MM.1S (cell line): ENCODE results near the gene THEM4.
"Not testable (repeated sequence)": the region's sequence is repeated elsewhere in the genome, so short reads cannot be mapped to it uniquely, and the experiment has no call there.

Experiments
- DNase-seq: peaks from one replicate; pipeline ENCODE4 v3.0.0-alpha.2; 2015
- H2AFZ ChIP-seq: fragments of 300-600 bp; sonication (generic); 2 replicates; pipeline ENCODE4 v1.6.0; 2016; ENCODE audit warnings: antibody characterized with exemption, low read length
- H3F3A ChIP-seq: fragments of 300-600 bp; sonication (generic); 2 replicates; pipeline ENCODE4 v1.6.1; 2016; ENCODE audit warnings: mild to moderate bottlenecking, antibody characterized with exemption, low read length, moderate library complexity, mixed read lengths; ENCODE audit not compliant: insufficient read depth
- H3K27ac ChIP-seq: fragments of 300-600 bp; sonication (generic); 2 replicates; pipeline ENCODE4 v1.5.1; 2016; ENCODE audit warnings: mild to moderate bottlenecking, low read length
- H3K27me3 ChIP-seq: fragments of 300-600 bp; sonication (generic); replicated peaks from 2 replicates; pipeline ENCODE4 v1.6.0; 2016; ENCODE audit warnings: low read length; ENCODE audit not compliant: insufficient read depth
- H3K36me3 ChIP-seq: fragments of 300-600 bp; sonication (generic); replicated peaks from 2 replicates; pipeline ENCODE4 v1.6.1; 2016; ENCODE audit warnings: mild to moderate bottlenecking, low read length, mixed read lengths; ENCODE audit not compliant: insufficient read depth
- H3K4me1 ChIP-seq: fragments of 300-600 bp; sonication (generic); 2 replicates; pipeline ENCODE4 v1.6.1; 2016; ENCODE audit warnings: low read length, mixed read lengths
- H3K4me2 ChIP-seq: fragments of 300-600 bp; sonication (generic); 2 replicates; pipeline ENCODE4 v1.6.0; 2016; ENCODE audit warnings: low read depth, low read length
- H3K4me3 ChIP-seq: fragments of 300-600 bp; sonication (generic); 2 replicates; pipeline ENCODE4 v1.5.1; 2016; ENCODE audit warnings: low read length, mixed read lengths
- H3K79me2 ChIP-seq: fragments of 300-600 bp; sonication (generic); 2 replicates; pipeline ENCODE4 v1.6.1; 2016; ENCODE audit warnings: mixed run types, low read length, mixed read lengths
- H3K9ac ChIP-seq: fragments of 300-600 bp; sonication (generic); 2 replicates; pipeline ENCODE4 v1.6.1; 2016; ENCODE audit warnings: low read length, mixed read lengths
- H3K9me2 ChIP-seq: fragments of 300-600 bp; sonication (generic); replicated peaks from 2 replicates; pipeline ENCODE4 v1.6.1; 2016; ENCODE audit warnings: mild to moderate bottlenecking, low read length, mixed read lengths; ENCODE audit not compliant: insufficient read depth
- H3K9me3 ChIP-seq: fragments of 300-600 bp; sonication (generic); replicated peaks from 2 replicates; pipeline ENCODE4 v1.6.1; 2016; ENCODE audit warnings: mild to moderate bottlenecking, low read length, mixed read lengths; ENCODE audit not compliant: insufficient read depth
- H4K20me1 ChIP-seq: fragments of 300-600 bp; sonication (generic); 2 replicates; pipeline ENCODE4 v1.6.1; 2016; ENCODE audit warnings: mild to moderate bottlenecking, low read length, moderate library complexity, mixed read lengths; ENCODE audit not compliant: insufficient read depth
- CTCF ChIP-seq: fragments of 300-600 bp; sonication (generic); IDR thresholded peaks from 2 replicates; pipeline ENCODE4 v1.5.1; 2016; ENCODE audit warnings: antibody characterized with exemption, low read length, mixed read lengths
- EZH2 ChIP-seq: fragments of 300-600 bp; sonication (generic); optimal IDR thresholded peaks from 2 replicates; pipeline ENCODE3; 2017; ENCODE audit warnings: low read depth, mild to moderate bottlenecking, antibody characterized with exemption, low read length, mixed read lengths
- EZH2phosphoT487 ChIP-seq: fragments of 300-600 bp; sonication (generic); IDR thresholded peaks from 2 replicates; pipeline ENCODE4 v1.6.1; 2018; ENCODE audit warnings: antibody characterized with exemption, low read length

Gene THEM4

GRCh38 chr1:151882466-151882865 lies 26.8 kb downstream of the THEM4 start:
- no peak for TF ChIP-seq EZH2phosphoT487
- TF ChIP-seq CTCF: no peak
- TF ChIP-seq EZH2: no peak

GRCh38 chr1:151881479-151881878 lies 27.8 kb downstream of the THEM4 start:
- Histone ChIP-seq H3K36me3 (no peaks in the 10 kb centered on the region), H2AFZ (no peak overlapping the region), H3K9ac (no peak overlapping the region), H4K20me1 (no peaks in the 10 kb centered on the region), H3K4me1 (no peaks in the 10 kb centered on the region), H3K9me2 (no peaks in the 10 kb centered on the region), H3K9me3 (no peaks in the 10 kb centered on the region), H3K79me2 (no peaks in the 10 kb centered on the region), H3K4me2 (no peak overlapping the region), H3K27ac (no peak overlapping the region), H3K4me3 (no peak overlapping the region), H3K27me3 (no peaks in the 10 kb centered on the region), H3F3A (no peaks in the 10 kb centered on the region)
- peak; percentile 26 for DNase-seq
- TF ChIP-seq EZH2: no peak
- TF ChIP-seq CTCF: peak; percentile 17; the same call in 1 of the 2 replicates

More at GRCh38 chr1:151882466-151882865, 26.8 kb downstream of the THEM4 start:
- H3K4me3 ChIP-seq: no peak overlapping the region
- H3K27me3 ChIP-seq: no peaks in the 10 kb centered on the region
- H3K9me3 ChIP-seq: no peaks in the 10 kb centered on the region
- no peak overlapping the region for H3K27ac ChIP-seq
- H3K4me2 ChIP-seq: no peak overlapping the region
- H3K9me2 ChIP-seq: no peaks in the 10 kb centered on the region
- no peak for DNase-seq
- H3K79me2 ChIP-seq: no peaks in the 10 kb centered on the region
- no peaks in the 10 kb centered on the region for H4K20me1 ChIP-seq
- H3F3A ChIP-seq: no peaks in the 10 kb centered on the region
- H3K4me1 ChIP-seq: no peaks in the 10 kb centered on the region
- no peak overlapping the region for H3K9ac ChIP-seq
- H3K36me3 ChIP-seq: no peaks in the 10 kb centered on the region
- no peak overlapping the region for H2AFZ ChIP-seq

- H3K9ac ChIP-seq: no peak overlapping the region
- H4K20me1 ChIP-seq: no peaks in the 10 kb centered on the region
- H3K9me3 ChIP-seq: no peaks in the 10 kb centered on the region
- H3K4me3 ChIP-seq: no peak overlapping the region
- H3K79me2 ChIP-seq: no peaks in the 10 kb centered on the region
- TF ChIP-seq EZH2 (no peak), CTCF (no peak), EZH2phosphoT487 (no peak)
- no peaks in the 10 kb centered on the region for H3K36me3 ChIP-seq
- no peak overlapping the region for H3K4me2 ChIP-seq
- H3F3A ChIP-seq: no peaks in the 10 kb centered on the region
- no peak overlapping the region for H3K27ac ChIP-seq
- no peaks in the 10 kb centered on the region for H3K27me3 ChIP-seq
- H3K4me1 ChIP-seq: peaks cover 8% of the 10 kb centered on the region
- no peaks in the 10 kb centered on the region for H3K9me2 ChIP-seq
- no peak for DNase-seq
- H2AFZ ChIP-seq: no peak overlapping the region
Measured at GRCh38 chr1:151875419-151876097, 33.8 kb downstream of the THEM4 start.

GRCh38 chr1:151872776-151873175 lies 36.5 kb downstream of the THEM4 start:
- H4K20me1 ChIP-seq, H3K9me2 ChIP-seq, H3K27ac ChIP-seq, DNase-seq, H3K36me3 ChIP-seq, H3F3A ChIP-seq, H3K9ac ChIP-seq, H3K4me3 ChIP-seq, H3K4me2 ChIP-seq, H3K4me1 ChIP-seq, H3K27me3 ChIP-seq, H2AFZ ChIP-seq, H3K79me2 ChIP-seq, H3K9me3 ChIP-seq: not testable (repeated sequence)
